ENCODE measurements around the gene CCZ1.
"Not testable (repeated sequence)": the region's sequence is repeated elsewhere in the genome, so short reads cannot be mapped to it uniquely, and the experiment has no call there.

The CCZ1 gene

GRCh38 chr7:5970347-5970911, 71.9 kb downstream of the CCZ1 start, which contains the start of gene RSPH10B:
RSPH10B (minus strand) TSS chr7:5970689; CDS start chr7:5967116, 3,573 bp downstream.
- TF ChIP-seq CTCF (IDR thresholded peaks at IDR 0.05) = not testable (repeated sequence)
